Measurements from ENCODE around the gene DOCK11. TPM values are rescaled to one million over a fixed set of nuclear protein-coding genes. Genes with fewer than 3 reads are reported as not detected.

Gene DOCK11
- total and polyA plus RNA-seq, 9 of the 15 experiments (the other 6 are each of a cell fraction or from before 2014, with no cell fraction given) = 41.8 to 77.8 (median 50.9) TPM

GRCh38 chrX:118726887-118727685 lies 231.5 kb downstream of the DOCK11 start, which contains the start of gene IL13RA1 (continued):
- TF ChIP-seq NELFE (IDR thresholded peaks at IDR 0.05; ENCODE audit: insufficient read depth, insufficient read length) (no peak), RAD21 (CRISPR knock-in tag; conservative IDR thresholded peaks at IDR 0.05 in 1 of 2, IDR thresholded peaks at IDR 0.05 in 1 of 2) (no peak), EGR1 (conservative IDR thresholded peaks at IDR 0.05) (peak; percentile 51), MBD1 (CRISPR knock-in tag; IDR thresholded peaks at IDR 0.05) (no peak), RBFOX2 (IDR thresholded peaks at IDR 0.05; ENCODE audit: low read depth, low read length) (peak; percentile 71), FIP1L1 (IDR thresholded peaks at IDR 0.05; ENCODE audit: low read depth, low read length, poor library complexity, severe bottlenecking) (peak; percentile 63), ZNF79 (CRISPR knock-in tag; IDR thresholded peaks at IDR 0.05; ENCODE audit: low read depth) (no peak), MED1 (CRISPR knock-in tag; IDR thresholded peaks at IDR 0.05; ENCODE audit: borderline replicate concordance) (no peak), U2AF1 (optimal IDR thresholded peaks at IDR 0.05; ENCODE audit: low read depth, low read length) (no peak), BHLHE40 (IDR thresholded peaks at IDR 0.05; ENCODE audit: low read length) (no peak), CCNT2 (IDR thresholded peaks at IDR 0.05; ENCODE audit: borderline replicate concordance, extremely low read depth, insufficient read length, low read depth, low read length) (peak; percentile 88)
- TF ChIP-seq, protein P1, sequence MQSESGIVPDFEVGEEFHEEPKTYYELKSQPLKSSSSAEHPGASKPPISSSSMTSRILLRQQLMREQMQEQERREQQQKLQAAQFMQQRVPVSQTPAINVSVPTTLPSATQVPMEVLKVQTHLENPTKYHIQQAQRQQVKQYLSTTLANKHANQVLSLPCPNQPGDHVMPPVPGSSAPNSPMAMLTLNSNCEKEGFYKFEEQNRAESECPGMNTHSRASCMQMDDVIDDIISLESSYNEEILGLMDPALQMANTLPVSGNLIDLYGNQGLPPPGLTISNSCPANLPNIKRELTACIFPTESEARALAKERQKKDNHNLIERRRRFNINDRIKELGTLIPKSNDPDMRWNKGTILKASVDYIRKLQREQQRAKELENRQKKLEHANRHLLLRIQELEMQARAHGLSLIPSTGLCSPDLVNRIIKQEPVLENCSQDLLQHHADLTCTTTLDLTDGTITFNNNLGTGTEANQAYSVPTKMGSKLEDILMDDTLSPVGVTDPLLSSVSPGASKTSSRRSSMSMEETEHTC (IDR thresholded peaks at IDR 0.05) = no peak
- TF ChIP-seq, protein P2, sequence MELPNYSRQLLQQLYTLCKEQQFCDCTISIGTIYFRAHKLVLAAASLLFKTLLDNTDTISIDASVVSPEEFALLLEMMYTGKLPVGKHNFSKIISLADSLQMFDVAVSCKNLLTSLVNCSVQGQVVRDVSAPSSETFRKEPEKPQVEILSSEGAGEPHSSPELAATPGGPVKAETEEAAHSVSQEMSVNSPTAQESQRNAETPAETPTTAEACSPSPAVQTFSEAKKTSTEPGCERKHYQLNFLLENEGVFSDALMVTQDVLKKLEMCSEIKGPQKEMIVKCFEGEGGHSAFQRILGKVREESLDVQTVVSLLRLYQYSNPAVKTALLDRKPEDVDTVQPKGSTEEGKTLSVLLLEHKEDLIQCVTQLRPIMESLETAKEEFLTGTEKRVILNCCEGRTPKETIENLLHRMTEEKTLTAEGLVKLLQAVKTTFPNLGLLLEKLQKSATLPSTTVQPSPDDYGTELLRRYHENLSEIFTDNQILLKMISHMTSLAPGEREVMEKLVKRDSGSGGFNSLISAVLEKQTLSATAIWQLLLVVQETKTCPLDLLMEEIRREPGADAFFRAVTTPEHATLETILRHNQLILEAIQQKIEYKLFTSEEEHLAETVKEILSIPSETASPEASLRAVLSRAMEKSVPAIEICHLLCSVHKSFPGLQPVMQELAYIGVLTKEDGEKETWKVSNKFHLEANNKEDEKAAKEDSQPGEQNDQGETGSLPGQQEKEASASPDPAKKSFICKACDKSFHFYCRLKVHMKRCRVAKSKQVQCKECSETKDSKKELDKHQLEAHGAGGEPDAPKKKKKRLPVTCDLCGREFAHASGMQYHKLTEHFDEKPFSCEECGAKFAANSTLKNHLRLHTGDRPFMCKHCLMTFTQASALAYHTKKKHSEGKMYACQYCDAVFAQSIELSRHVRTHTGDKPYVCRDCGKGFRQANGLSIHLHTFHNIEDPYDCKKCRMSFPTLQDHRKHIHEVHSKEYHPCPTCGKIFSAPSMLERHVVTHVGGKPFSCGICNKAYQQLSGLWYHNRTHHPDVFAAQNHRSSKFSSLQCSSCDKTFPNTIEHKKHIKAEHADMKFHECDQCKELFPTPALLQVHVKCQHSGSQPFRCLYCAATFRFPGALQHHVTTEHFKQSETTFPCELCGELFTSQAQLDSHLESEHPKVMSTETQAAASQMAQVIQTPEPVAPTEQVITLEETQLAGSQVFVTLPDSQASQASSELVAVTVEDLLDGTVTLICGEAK (IDR thresholded peaks at IDR 0.05) = peak; percentile 33; the same call in 1 of the 2 replicates
- TF ChIP-seq, protein P2 (CRISPR knock-in tag; IDR thresholded peaks at IDR 0.05) = no peak
